Right lobe of liver (tissue), 6 donors: ENCODE measurements around the gene KLHL25. TPM values are rescaled to one million over a fixed set of nuclear protein-coding genes. Genes with fewer than 3 reads are reported as not detected.

ENCODE experiments used
- ATAC-seq, 4 donors: fragments of 200-7000 bp; cut with Tn5 transposase; one replicate each; pipeline ENCODE4 v1.9.1; 2020; ENCODE audit warnings: mild to moderate bottlenecking in 4 of 4, moderate library complexity in 4 of 4
- DNase-seq, 3 donors: peaks; one replicate each; pipeline ENCODE4 v3.0.0-alpha.2; 2020
- H3K27ac ChIP-seq, 3 donors: fragments of 200-600 bp; one replicate each; pipeline ENCODE4 v1.8.0; 2022
- H3K27me3 ChIP-seq, 2 donors: fragments of 200-600 bp; one replicate each; pipeline ENCODE4 v1.8.0; 2022
- H3K36me3 ChIP-seq, 4 donors: fragments of 200-600 bp; sonication (generic) in 1 of 4; one replicate each; pipeline versions ENCODE4 v1.5.1 to v1.8.0; 2017 to 2022; ENCODE audit warnings: control low read depth in 1 of 4
- H3K4me1 ChIP-seq, 4 donors: fragments of 200-600 bp; sonication (generic) in 1 of 4; one replicate each; pipeline versions ENCODE4 v1.5.1 to v1.8.0; 2017 to 2022; ENCODE audit warnings: control low read depth in 1 of 4
- H3K4me3 ChIP-seq, 3 donors: fragments of 200-600 bp; one replicate each; pipeline ENCODE4 v1.8.0; 2022
- H3K9me3 ChIP-seq, 4 donors: fragments of 200-600 bp; sonication (generic) in 1 of 4; one replicate each; pipeline versions ENCODE4 v1.5.1 to v1.8.0; 2017 to 2022; ENCODE audit warnings: control low read depth in 1 of 4
- POLR2A ChIP-seq: fragments of 450-650 bp; IDR thresholded peaks from one replicate; pipeline ENCODE4 v1.6.1; 2017; ENCODE audit warnings: antibody characterized with exemption, mild to moderate bottlenecking
- WGBS: methylation state at CpG from one replicate; pipeline ENCODE4 v1.1.6; 2018; ENCODE audit warnings: low coverage, low lambda C conversion rate; ENCODE audit not compliant: insufficient coverage; ENCODE audit errors: missing lambda C conversion rate; 5-methylcytosine and 5-hydroxymethylcytosine counted together
- intact Hi-C, 2 donors: fragments of 100-400 bp; cut with DNase I; formaldehyde crosslinking; loops; one replicate each; pipeline versions ENCODE4 v1.11.2 to v1.14.1; 2022
- long read RNA-seq: library from polyadenylated mRNA; unstranded; transcript quantifications from one replicate; pipeline ENCODE4 v2.0.0, GENCODE V29; 2019
- total RNA-seq, 6 experiments: library from RNA; depleted of rRNA in 2 of 6; stranded (reverse); fragments of >200 nt in 2 of 6; fragmentation: NEBNext Ultra II Directional in 3 of 6; extraction: Animal tissue kit (Norgen Biotek cat#: 25700) in 3 of 6; gene quantifications; one replicate each; pipeline versions ENCODE4 v1.1.0 to v1.2.4, GENCODE V29; 2016 to 2023
- TF ChIP-seq, protein P1 (sequence below), 4 donors: fragments of 200-600 bp in 3 of 4; fragments of 450-650 bp in 1 of 4; IDR thresholded peaks; one replicate each; pipeline versions ENCODE4 v1.5.1 to v1.8.0; 2016 to 2022; ENCODE audit warnings: antibody characterized with exemption in 4 of 4, mild to moderate bottlenecking in 2 of 4
- donor health status: DM: no; HTN: yes; CAD: no.
- donor health status: DM: no; HTN: no; CAD: no.
- donor health status: DM: no; HTN: no; CAD: no.
- donor health status: DM: no; HTN: yes; CAD: no.
- donor health status: DM: no; HTN: yes; CAD: no.

The KLHL25 gene
- total RNA-seq, result 10 to 100 TPM in 3 of 6 experiments, 1 to 10 TPM in 3; 5.8 to 21.7 (median 13.4) TPM
- long read RNA-seq, full-length matches to known transcripts, result 2 of 2 reads
- long read RNA-seq, partial matches to known transcripts, result 0 of 2 reads
- long read RNA-seq, other reads (novel, unspliced or antisense), result 0 of 2 reads

GRCh38 chr15:85794598-85795336, at the start of gene KLHL25:
KLHL25 (minus strand) TSS chr15:85794925; CDS start chr15:85769810, 25,115 bp downstream.
- Histone ChIP-seq H3K27ac (peak within 1 kb of the TSS; percentile 84 to 96 (median 95)), H3K4me3 (peak within 1 kb of the TSS; percentile 84 to 96 (median 89)), H3K27me3 (no peaks in the 10 kb centered on the region), H3K4me1 (peaks cover 0 to 16% (median 3%) of the 10 kb centered on the region in 4 donors), H3K36me3 (no peaks in the 10 kb centered on the region), H3K9me3 (no peaks in the 10 kb centered on the region)
- DNase-seq, result peak; percentile 95 to 98 (median 97)
- intact Hi-C loops, result no loop called here
- TF ChIP-seq POLR2A, result peak; percentile 93
- TF ChIP-seq, protein P1, sequence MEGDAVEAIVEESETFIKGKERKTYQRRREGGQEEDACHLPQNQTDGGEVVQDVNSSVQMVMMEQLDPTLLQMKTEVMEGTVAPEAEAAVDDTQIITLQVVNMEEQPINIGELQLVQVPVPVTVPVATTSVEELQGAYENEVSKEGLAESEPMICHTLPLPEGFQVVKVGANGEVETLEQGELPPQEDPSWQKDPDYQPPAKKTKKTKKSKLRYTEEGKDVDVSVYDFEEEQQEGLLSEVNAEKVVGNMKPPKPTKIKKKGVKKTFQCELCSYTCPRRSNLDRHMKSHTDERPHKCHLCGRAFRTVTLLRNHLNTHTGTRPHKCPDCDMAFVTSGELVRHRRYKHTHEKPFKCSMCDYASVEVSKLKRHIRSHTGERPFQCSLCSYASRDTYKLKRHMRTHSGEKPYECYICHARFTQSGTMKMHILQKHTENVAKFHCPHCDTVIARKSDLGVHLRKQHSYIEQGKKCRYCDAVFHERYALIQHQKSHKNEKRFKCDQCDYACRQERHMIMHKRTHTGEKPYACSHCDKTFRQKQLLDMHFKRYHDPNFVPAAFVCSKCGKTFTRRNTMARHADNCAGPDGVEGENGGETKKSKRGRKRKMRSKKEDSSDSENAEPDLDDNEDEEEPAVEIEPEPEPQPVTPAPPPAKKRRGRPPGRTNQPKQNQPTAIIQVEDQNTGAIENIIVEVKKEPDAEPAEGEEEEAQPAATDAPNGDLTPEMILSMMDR (IDR thresholded peaks at IDR 0.05), result no peak
- ATAC-seq, result peak; percentile 95 to 97 (median 95)
- WGBS, result 0% methylated on average over 26 of the region's 71 CpGs

DNA sequence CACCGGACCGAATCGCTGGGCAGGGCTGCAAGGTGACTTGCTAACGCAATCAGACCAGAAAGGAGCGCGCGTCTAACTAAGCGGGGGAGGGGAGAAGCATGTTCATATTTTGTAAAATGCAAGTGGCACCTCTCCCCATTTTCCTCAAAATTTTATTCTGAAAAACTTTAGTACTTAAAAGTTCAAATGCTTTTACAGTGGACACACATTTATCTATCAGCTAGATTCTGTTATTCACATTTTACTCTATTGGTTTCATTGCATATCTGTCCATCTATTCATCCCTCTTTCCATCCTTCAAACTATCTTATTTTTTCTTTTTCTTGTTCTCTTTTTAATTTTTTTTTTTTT, 46.1 kb upstream of the KLHL25 start:
- 0% methylated on average over 5 of the region's 8 CpGs for WGBS
- Histone ChIP-seq H3K36me3 (no peaks in the 10 kb centered on the region), H3K27me3 (no peaks in the 10 kb centered on the region), H3K4me3 (no peak overlapping the region), H3K4me1 (peaks cover 0 to 7% (median 0%) of the 10 kb centered on the region in 4 donors), H3K9me3 (no peaks in the 10 kb centered on the region), H3K27ac (no peak overlapping the region)
- intact Hi-C loops, result no loop called here
- no peak for ATAC-seq
- no peak for DNase-seq
- no peak for TF ChIP-seq POLR2A
- TF ChIP-seq, protein P1 (IDR thresholded peaks at IDR 0.05), result no peak

GRCh38 chr15:85840079-85840801, 45.5 kb upstream of the KLHL25 start:
- Histone ChIP-seq H3K4me1 (peaks cover 0 to 7% (median 0%) of the 10 kb centered on the region in 4 donors), H3K27me3 (no peaks in the 10 kb centered on the region), H3K36me3 (no peaks in the 10 kb centered on the region), H3K9me3 (no peaks in the 10 kb centered on the region), H3K4me3 (peak overlapping the region in 2 of 3 donors; percentile 21 to 36), H3K27ac (peak overlapping the region in 1 of 3 donors; percentile 65)
- 5% methylated on average over 30 of the region's 32 CpGs for WGBS
- intact Hi-C loops, result no loop called here
- DNase-seq (peak; percentile 96 to 98 (median 97)), ATAC-seq (peak; percentile 91 to 99 (median 98))
- TF ChIP-seq POLR2A, result peak; percentile 83
- TF ChIP-seq, protein P1 (IDR thresholded peaks at IDR 0.05), result peak; percentile 94 to 97 (median 94)

GRCh38 chr15:85839643-85840042, 44.9 kb upstream of the KLHL25 start:
- Histone ChIP-seq H3K9me3 (no peaks in the 10 kb centered on the region), H3K27ac (no peak overlapping the region), H3K36me3 (no peaks in the 10 kb centered on the region), H3K4me1 (peaks cover 0 to 7% (median 0%) of the 10 kb centered on the region in 4 donors), H3K27me3 (no peaks in the 10 kb centered on the region), H3K4me3 (no peak overlapping the region)
- DNase-seq, result no peak
- TF ChIP-seq, protein P1 (IDR thresholded peaks at IDR 0.05), result no peak
- TF ChIP-seq POLR2A, result no peak
- intact Hi-C loops, result loop anchor here (5.0 to 10.0 kb wide), 2 partner anchors 85 to 107 kb away; no protein-coding TSS in a partner anchor
- 69% methylated on average over 2 of the region's 2 CpGs for WGBS
- ATAC-seq, result no peak
